HepG2 (cell line): ENCODE measurements around the gene CHPF. TPM values are rescaled to one million over a fixed set of nuclear protein-coding genes. Genes with fewer than 3 reads are reported as not detected.

Experiments
- ARID5B ChIP-seq: IDR thresholded peaks from 2 replicates; pipeline ENCODE4 v1.4.0; 2020; ENCODE audit warnings: mild to moderate bottlenecking, missing genetic modification reagents
- CREB1 ChIP-seq, 2 experiments: fragments of 450-650 bp in 1 of 2; IDR thresholded peaks; 2 replicates each; pipeline ENCODE4 v1.6.1; 2016 to 2017; ENCODE audit warnings: control low read depth in 1 of 2, mild to moderate bottlenecking in 1 of 2, missing compliant biosample characterization in 1 of 2, missing genetic modification characterization in 1 of 2
- GATAD1 ChIP-seq: IDR thresholded peaks from 2 replicates; pipeline ENCODE4 v1.6.1; 2016; ENCODE audit warnings: missing genetic modification reagents, missing compliant biosample characterization
- GMEB2 ChIP-seq: IDR thresholded peaks from 2 replicates; pipeline ENCODE4 v1.6.1; 2016; ENCODE audit warnings: missing biosample characterization, missing genetic modification reagents, low read depth
- IRF9 ChIP-seq: sonication (generic); formaldehyde crosslinking; IDR thresholded peaks from 2 replicates; pipeline ENCODE4 v1.8.0; 2022; ENCODE audit warnings: missing genetic modification reagents, mild to moderate bottlenecking, borderline replicate concordance
- MAFF ChIP-seq: IDR thresholded peaks from 2 replicates; pipeline ENCODE4 v1.6.1; 2011; ENCODE audit warnings: low read depth, low read length, improper control_type of control experiment
- MLX ChIP-seq: IDR thresholded peaks from 2 replicates; pipeline ENCODE4 v1.6.1; 2016
- PAF1 ChIP-seq: IDR thresholded peaks from 2 replicates; pipeline ENCODE4 v1.6.1; 2016; ENCODE audit warnings: missing genetic modification reagents, missing compliant biosample characterization
- PCBP2 ChIP-seq: fragments of 200-400 bp; formaldehyde crosslinking; optimal IDR thresholded peaks from 2 replicates; pipeline ENCODE3; 2018; ENCODE audit warnings: low read length, low read depth; ENCODE audit not compliant: poor library complexity, severe bottlenecking
- PRDM4 ChIP-seq: sonication (generic); formaldehyde crosslinking; IDR thresholded peaks from 2 replicates; pipeline ENCODE4 v1.9.0; 2021; ENCODE audit warnings: missing genetic modification reagents, borderline replicate concordance
- PRPF4 ChIP-seq: fragments of 200-400 bp; formaldehyde crosslinking; IDR thresholded peaks from 2 replicates; pipeline ENCODE4 v1.6.1; 2016; ENCODE audit warnings: low read length, low read depth; ENCODE audit not compliant: poor library complexity, severe bottlenecking
- RCOR2 ChIP-seq: IDR thresholded peaks from 2 replicates; pipeline ENCODE4 v1.6.1; 2016; ENCODE audit warnings: missing biosample characterization, missing genetic modification reagents
- RXRB ChIP-seq: IDR thresholded peaks from 2 replicates; pipeline ENCODE4 v1.6.1; 2016; ENCODE audit warnings: borderline replicate concordance, missing genetic modification reagents, missing compliant biosample characterization
- XBP1 ChIP-seq: sonication (generic); formaldehyde crosslinking; IDR thresholded peaks from 2 replicates; pipeline ENCODE4 v1.5.0; 2020; ENCODE audit warnings: missing genetic modification reagents
- ZNF12 ChIP-seq: sonication (generic); formaldehyde crosslinking; IDR thresholded peaks from 2 replicates; pipeline ENCODE4 v1.5.0; 2020; ENCODE audit warnings: missing genetic modification reagents
- ZNF343 ChIP-seq: sonication (generic); formaldehyde crosslinking; IDR thresholded peaks from 2 replicates; pipeline ENCODE4 v1.4.0; 2020; ENCODE audit warnings: mild to moderate bottlenecking, missing genetic modification reagents
- ZNF740 ChIP-seq: sonication (generic); formaldehyde crosslinking; IDR thresholded peaks from 2 replicates; pipeline ENCODE4 v1.4.0; 2020; ENCODE audit warnings: missing genetic modification reagents
- ZNF775 ChIP-seq: sonication (generic); formaldehyde crosslinking; IDR thresholded peaks from 2 replicates; pipeline ENCODE4 v1.4.0; 2020; ENCODE audit warnings: missing genetic modification reagents, mild to moderate bottlenecking, moderate library complexity, borderline replicate concordance
- polyA plus RNA-seq, 8 experiments: library from polyadenylated mRNA; depleted of rRNA in 3 of 8; stranded (reverse) in 7 of 8; unstranded in 1 of 8; fragments of >200 nt; fragmentation: Illumina TruSeq in 4 of 8; extraction: Trizol in 4 of 8; gene quantifications; 2 replicates each; pipeline versions ENCODE4 v1.2.1 to v1.2.3, GENCODE V29; 2011 to 2016; ENCODE audit warnings: low read depth in 4 of 8, missing spikeins in 1 of 8, mixed read lengths in 1 of 8; ENCODE audit not compliant: insufficient read depth in 1 of 8
- total RNA-seq, 5 experiments: library from RNA; depleted of rRNA; stranded (reverse); fragments of >200 nt; fragmentation: Illumina TruSeq; extraction: Trizol; gene quantifications; 2 replicates each; pipeline ENCODE4 v1.2.3, GENCODE V29; 2016; ENCODE audit warnings: low read depth in 1 of 5

The CHPF gene
- total and polyA plus RNA-seq, 2 of the 13 experiments (the other 11 are each of a cell fraction or from before 2014, with no cell fraction given) = 79.6 to 111 TPM

GRCh38 chr2:219576505-219577388, 33.1 kb upstream of the CHPF start (continued):
- no peak for TF ChIP-seq PRDM4 (CRISPR knock-in tag)
- TF ChIP-seq IRF9 (CRISPR knock-in tag) = peak; percentile 81; the same call in 1 of the 2 replicates
- TF ChIP-seq CREB1 (IDR thresholded peaks at IDR 0.05) = peak; percentile 80
- peak; percentile 74 for TF ChIP-seq CREB1 (CRISPR knock-in tag; IDR thresholded peaks at IDR 0.05)
- TF ChIP-seq ZNF12 (CRISPR knock-in tag) = peak; percentile 94
- TF ChIP-seq PRPF4 = no peak
- peak; percentile 94 for TF ChIP-seq RXRB (CRISPR knock-in tag)
- TF ChIP-seq ZNF343 (CRISPR knock-in tag) = peak; percentile 93
- TF ChIP-seq GMEB2 = 0 out of 2 replicates have a peak, but pooled peaks have one; percentile 47
- TF ChIP-seq ZNF775 (CRISPR knock-in tag) = no peak
- TF ChIP-seq PCBP2 = no peak
- TF ChIP-seq RCOR2 (CRISPR knock-in tag) = peak; percentile 98
- peak; percentile 70; the same call in 1 of the 2 replicates for TF ChIP-seq MLX (CRISPR knock-in tag)
- TF ChIP-seq PAF1 (CRISPR knock-in tag) = no peak
- TF ChIP-seq ARID5B (CRISPR knock-in tag) = peak; percentile 95
- TF ChIP-seq MAFF = peak; percentile 95
- TF ChIP-seq ZNF740 (CRISPR knock-in tag) = 0 out of 2 replicates have a peak, but pooled peaks have one; percentile 66
- peak; percentile 79 for TF ChIP-seq GATAD1 (CRISPR knock-in tag)
- peak; percentile 80; the same call in 1 of the 2 replicates for TF ChIP-seq XBP1 (CRISPR knock-in tag)
